HepG2 (cell line): Measurements from ENCODE around the gene RASSF10. TPM values are rescaled to one million over a fixed set of nuclear protein-coding genes. Genes with fewer than 3 reads are reported as not detected.

Source experiments
- ATAC-seq: fragments of 200-7000 bp; cut with Tn5 transposase; 3 replicates; pipeline ENCODE4 v1.9.1; 2020; ENCODE audit warnings: mild to moderate bottlenecking, moderate library complexity
- BruUV-seq: library from RNA; stranded (reverse); fragments of 400-500 nt; replicated peaks from 2 replicates; lab custom pipeline; 2021; lab: Mats Ljungman, UMichigan
- CTCF ChIA-PET: fragments of 300-600 bp; formaldehyde crosslinking; extraction: SDS; loops from one replicate; lab custom pipeline; 2021; ENCODE audit warnings: low total read pairs, inconsistent platforms, low intra/inter-chr PET ratio; lab: Yijun Ruan, JAX
- POLR2A ChIA-PET: fragments of 350-600 bp; sonication (Branson Sonifier 250); formaldehyde crosslinking; loops from one replicate; lab custom pipeline; 2020; ENCODE audit warnings: antibody characterized with exemption, inconsistent platforms; lab: Yijun Ruan, JAX
- DNase-seq: peaks from one replicate; pipeline ENCODE4 v3.0.0-alpha.2; 2015; ENCODE audit warnings: low spot score
- FAIRE-seq: peaks from 3 replicates; lab custom pipeline; 2011; peaks lifted over from hg19 to GRCh38; lab: Jason Lieb, UNC
- H2AFZ ChIP-seq: one replicate; pipeline ENCODE4 v1.6.1; 2011; ENCODE audit warnings: low read length, inconsistent platforms
- H3K27ac ChIP-seq: fragments of 300-600 bp; 3 replicates; pipeline ENCODE4 v1.8.0; 2011; ENCODE audit warnings: mixed run types, mild to moderate bottlenecking, mixed read lengths, low read length, inconsistent platforms; ENCODE audit not compliant: insufficient read depth; ENCODE audit errors: extremely low read length
- H3K27me3 ChIP-seq, 2 experiments: fragments of 200-600 bp in 1 of 2; 2 replicates in 1 of 2; 3 replicates in 1 of 2; pipeline versions ENCODE4 v1.6.0 to v1.8.0; 2011; ENCODE audit warnings: low read length in 2 of 2, mild to moderate bottlenecking in 2 of 2, moderate library complexity in 2 of 2, inconsistent platforms in 1 of 2; ENCODE audit not compliant: insufficient read depth in 2 of 2, control insufficient read depth in 1 of 2
- H3K36me3 ChIP-seq, 2 experiments: fragments of 200-600 bp in 1 of 2; replicated peaks in 1 of 2; 2 replicates in 1 of 2; 3 replicates in 1 of 2; pipeline versions ENCODE4 v1.5.1 to v1.8.0; 2011; ENCODE audit warnings: low read length in 2 of 2, inconsistent platforms in 1 of 2; ENCODE audit not compliant: insufficient read depth in 2 of 2, control insufficient read depth in 1 of 2
- H3K4me1 ChIP-seq: 2 replicates; pipeline ENCODE4 v1.5.1; 2012; ENCODE audit warnings: low read length, inconsistent platforms; ENCODE audit not compliant: insufficient read depth
- H3K4me2 ChIP-seq: 2 replicates; pipeline ENCODE4 v1.6.0; 2011; ENCODE audit warnings: low read depth, low read length, inconsistent platforms
- H3K4me3 ChIP-seq, 3 experiments: fragments of 200-600 bp in 1 of 3; sonication (generic), shearing (Covaris generic) in 1 of 3; replicated peaks in 1 of 3; 2 replicates each; pipeline ENCODE4 v1.5.1; 2011 to 2016; ENCODE audit warnings: low read length in 3 of 3, inconsistent platforms in 2 of 3, low read depth in 2 of 3, mild to moderate bottlenecking in 2 of 3, control low read depth in 1 of 3, mixed read lengths in 1 of 3; ENCODE audit not compliant: insufficient read depth in 1 of 3
- H3K79me2 ChIP-seq: one replicate; pipeline ENCODE4 v1.6.1; 2011; ENCODE audit warnings: low read length, inconsistent platforms; ENCODE audit not compliant: insufficient read depth
- H3K9ac ChIP-seq: 2 replicates; pipeline ENCODE4 v1.6.0; 2011; ENCODE audit warnings: mild to moderate bottlenecking, low read depth, low read length, inconsistent platforms; ENCODE audit not compliant: insufficient read depth
- H3K9me3 ChIP-seq: 2 replicates; pipeline ENCODE4 v1.5.1; 2012; ENCODE audit warnings: mild to moderate bottlenecking, low read length
- H4K20me1 ChIP-seq: 2 replicates; pipeline ENCODE4 v1.6.0; 2011; ENCODE audit warnings: inconsistent platforms, mild to moderate bottlenecking, low read length, moderate library complexity; ENCODE audit not compliant: insufficient read depth
- ARID3A ChIP-seq: IDR thresholded peaks from 2 replicates; pipeline ENCODE4 v1.6.1; 2012; ENCODE audit warnings: low read depth, low read length, improper control_type of control experiment
- ATF7-NPFF ChIP-seq: sonication (generic); formaldehyde crosslinking; IDR thresholded peaks from 2 replicates; pipeline ENCODE4 v1.8.1; 2023; ENCODE audit warnings: mild to moderate bottlenecking, low read depth, missing genetic modification reagents, moderate library complexity
- ATM ChIP-seq: fragments of 450-650 bp; IDR thresholded peaks from 2 replicates; pipeline ENCODE4 v1.7.1; 2017; ENCODE audit warnings: mild to moderate bottlenecking, borderline replicate concordance
- CHD2 ChIP-seq: IDR thresholded peaks from 2 replicates; pipeline ENCODE4 v1.6.1; 2011; ENCODE audit warnings: low read depth, low read length, improper control_type of control experiment
- DPF2 ChIP-seq: sonication (generic); formaldehyde crosslinking; IDR thresholded peaks from 2 replicates; pipeline ENCODE4 v1.4.0; 2020; ENCODE audit warnings: mild to moderate bottlenecking, low read depth, missing genetic modification reagents, borderline replicate concordance
- FOSL2 ChIP-seq: sonication (generic); formaldehyde crosslinking; IDR thresholded peaks from 2 replicates; pipeline ENCODE4 v1.4.0; 2020; ENCODE audit warnings: missing genetic modification reagents
- MAFG ChIP-seq: sonication (generic); formaldehyde crosslinking; IDR thresholded peaks from 2 replicates; pipeline ENCODE4 v1.5.1; 2020; ENCODE audit warnings: mild to moderate bottlenecking, missing genetic modification reagents
- NFE2L1 ChIP-seq: sonication (generic); formaldehyde crosslinking; IDR thresholded peaks from 2 replicates; pipeline ENCODE4 v1.4.0; 2020; ENCODE audit warnings: missing genetic modification reagents, mild to moderate bottlenecking, borderline replicate concordance
- REST ChIP-seq, 2 experiments: IDR thresholded peaks; 2 replicates each; pipeline ENCODE4 v1.6.1; 2011 to 2012; ENCODE audit warnings: low read length in 2 of 2, borderline replicate concordance in 1 of 2, low read depth in 1 of 2, mild to moderate bottlenecking in 1 of 2, moderate library complexity in 1 of 2
- SALL2 ChIP-seq: sonication (generic); formaldehyde crosslinking; IDR thresholded peaks from 2 replicates; pipeline ENCODE4 v1.8.1; 2023; ENCODE audit warnings: mild to moderate bottlenecking, missing genetic modification reagents, inconsistent platforms
- SATB2 ChIP-seq: sonication (generic); formaldehyde crosslinking; IDR thresholded peaks from 2 replicates; pipeline ENCODE4 v1.5.0; 2020; ENCODE audit warnings: missing genetic modification reagents
- ZNF7 ChIP-seq: IDR thresholded peaks from 2 replicates; pipeline ENCODE4 v1.6.1; 2016; ENCODE audit warnings: missing biosample characterization, missing genetic modification reagents
- WGBS: methylation state at CpG from one replicate; pipeline ENCODE4 v1.1.6; 2017; ENCODE audit warnings: low lambda C conversion rate; 5-methylcytosine and 5-hydroxymethylcytosine counted together
- in situ Hi-C: cut with HindIII; loops from 2 replicates; pipeline ENCODE4 v1.10.0; 2017; ENCODE audit warnings: low pct_unique_long_range_greater_than_20kb; ENCODE audit not compliant: extremely low pct_ligation_motif_present
- intact Hi-C: fragments of 100-400 bp; cut with micrococcal nuclease; formaldehyde crosslinking; loops from one replicate; pipeline ENCODE4 v1.10.0; 2022; ENCODE audit not compliant: unreplicated experiment
- polyA plus RNA-seq, 8 experiments: library from polyadenylated mRNA; depleted of rRNA in 3 of 8; stranded (reverse) in 7 of 8; unstranded in 1 of 8; fragments of >200 nt; fragmentation: Illumina TruSeq in 4 of 8; extraction: Trizol in 4 of 8; gene quantifications; 2 replicates each; pipeline versions ENCODE4 v1.2.1 to v1.2.3, GENCODE V29; 2011 to 2016; ENCODE audit warnings: low read depth in 4 of 8, missing spikeins in 1 of 8, mixed read lengths in 1 of 8; ENCODE audit not compliant: insufficient read depth in 1 of 8
- total RNA-seq, 5 experiments: library from RNA; depleted of rRNA; stranded (reverse); fragments of >200 nt; fragmentation: Illumina TruSeq; extraction: Trizol; gene quantifications; 2 replicates each; pipeline ENCODE4 v1.2.3, GENCODE V29; 2016; ENCODE audit warnings: low read depth in 1 of 5
- TF ChIP-seq, protein P1 (sequence below): sonication (generic); formaldehyde crosslinking; IDR thresholded peaks from 2 replicates; pipeline ENCODE4 v1.4.0; 2020; ENCODE audit warnings: missing genetic modification reagents, borderline replicate concordance

Gene RASSF10
- total and polyA plus RNA-seq, 2 of the 13 experiments (the other 11 are each of a cell fraction or from before 2014, with no cell fraction given), result not detected

- no peaks in the 10 kb centered on the region for H3K79me2 ChIP-seq
- no peaks in the 10 kb centered on the region for H4K20me1 ChIP-seq
- ATAC-seq (peak; percentile 65; the same call in 2 of the 3 replicates), FAIRE-seq (no peak), DNase-seq (peak; percentile 18)
- H2AFZ ChIP-seq, result no peak overlapping the region
- H3K9me3 ChIP-seq, result no peaks in the 10 kb centered on the region
- no peak overlapping the region for H3K4me3 ChIP-seq
- CTCF ChIA-PET, result no interaction called here
- H3K27ac ChIP-seq, result no peak overlapping the region
- H3K27me3 ChIP-seq, result 0 out of 5 replicates have a peak, but pooled peaks cover 0 to 7% of the 10 kb centered on the region in 2 experiments
- intact Hi-C loops (no loop called here), in situ Hi-C loops (no loop called here)
- TF ChIP-seq ATM (no peak), SATB2 (no peak), DPF2 (CRISPR knock-in tag) (no peak), NFE2L1 (CRISPR knock-in tag) (no peak), FOSL2 (peak; percentile 41), ATF7-NPFF (CRISPR knock-in tag) (no peak)
- H3K4me2 ChIP-seq, result 0 out of 2 replicates have a peak overlapping the region, but pooled peaks have one; percentile 9
- POLR2A ChIA-PET, result no interaction called here
- H3K4me1 ChIP-seq, result peaks cover 35% of the 10 kb centered on the region
- H3K36me3 ChIP-seq, result no peaks in the 10 kb centered on the region
- no TSS peak for BruUV-seq
- WGBS, result 45% methylated on average over 7 of the region's 7 CpGs
- no peak overlapping the region for H3K9ac ChIP-seq
Measured at GRCh38 chr11:13038366-13038765, 29.2 kb downstream of the RASSF10 start.

GRCh38 chr11:13039126-13039525, 30.0 kb downstream of the RASSF10 start:
- H3K27me3 ChIP-seq, result 0 out of 5 replicates have a peak, but pooled peaks cover 0 to 7% of the 10 kb centered on the region in 2 experiments
- WGBS, result 69% methylated on average over 5 of the region's 5 CpGs
- TF ChIP-seq ARID3A (no peak), CHD2 (no peak), REST (IDR thresholded peaks at IDR 0.05; ENCODE audit: borderline replicate concordance in 1 of 2, low read depth in 1 of 2, low read length in 2 of 2) (no peak), MAFG (CRISPR knock-in tag) (no peak), SALL2 (no peak), ZNF7 (CRISPR knock-in tag) (no peak)
- TF ChIP-seq, protein P1, sequence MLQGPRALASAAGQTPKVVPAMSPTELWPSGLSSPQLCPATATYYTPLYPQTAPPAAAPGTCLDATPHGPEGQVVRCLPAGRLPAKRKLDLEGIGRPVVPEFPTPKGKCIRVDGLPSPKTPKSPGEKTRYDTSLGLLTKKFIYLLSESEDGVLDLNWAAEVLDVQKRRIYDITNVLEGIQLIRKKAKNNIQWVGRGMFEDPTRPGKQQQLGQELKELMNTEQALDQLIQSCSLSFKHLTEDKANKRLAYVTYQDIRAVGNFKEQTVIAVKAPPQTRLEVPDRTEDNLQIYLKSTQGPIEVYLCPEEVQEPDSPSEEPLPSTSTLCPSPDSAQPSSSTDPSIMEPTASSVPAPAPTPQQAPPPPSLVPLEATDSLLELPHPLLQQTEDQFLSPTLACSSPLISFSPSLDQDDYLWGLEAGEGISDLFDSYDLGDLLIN (CRISPR knock-in tag), result no peak

More at GRCh38 chr11:13039126-13039525, 30.0 kb downstream of the RASSF10 start:
- no peak overlapping the region for H3K4me3 ChIP-seq
- BruUV-seq, result no TSS peak
- peaks cover 39% of the 10 kb centered on the region for H3K4me1 ChIP-seq
- H3K4me2 ChIP-seq, result no peak overlapping the region
- no peak for ATAC-seq
- no peaks in the 10 kb centered on the region for H4K20me1 ChIP-seq
- no peak overlapping the region for H3K27ac ChIP-seq
- intact Hi-C loops (no loop called here), in situ Hi-C loops (no loop called here)
- DNase-seq, result no peak
- no peaks in the 10 kb centered on the region for H3K9me3 ChIP-seq
- H2AFZ ChIP-seq, result no peak overlapping the region
- no peaks in the 10 kb centered on the region for H3K79me2 ChIP-seq
- POLR2A ChIA-PET, result no interaction called here
- H3K9ac ChIP-seq, result no peak overlapping the region
- H3K36me3 ChIP-seq, result no peaks in the 10 kb centered on the region
- CTCF ChIA-PET, result no interaction called here
- FAIRE-seq, result no peak
